PFSK-1 (cell line): Measurements from ENCODE around the gene PAF1.

Experiments used
- FOXP2 ChIP-seq: optimal IDR thresholded peaks from 2 replicates; pipeline ENCODE3; 2011; ENCODE audit warnings: borderline replicate concordance, control low read depth, inconsistent platforms; ENCODE audit not compliant: insufficient read depth; ENCODE audit errors: extremely low read length, extremely low read depth
- POLR2AphosphoS5 ChIP-seq: IDR thresholded peaks from 2 replicates; pipeline ENCODE4 v1.6.1; 2012; ENCODE audit warnings: low read depth, mild to moderate bottlenecking, control low read depth, low read length, moderate library complexity
- SIN3A ChIP-seq: IDR thresholded peaks from 2 replicates; pipeline ENCODE4 v1.6.1; 2012; ENCODE audit warnings: mild to moderate bottlenecking, low read length, moderate library complexity, borderline replicate concordance; ENCODE audit not compliant: insufficient read depth
- TAF1 ChIP-seq: IDR thresholded peaks from 2 replicates; pipeline ENCODE4 v1.6.1; 2012; ENCODE audit warnings: low read length, control low read depth, borderline replicate concordance; ENCODE audit not compliant: insufficient read depth
- TF ChIP-seq, protein P1 (sequence below), 2 experiments: IDR thresholded peaks; 2 replicates each; pipeline versions ENCODE4 v1.6.1 to v1.8.0; 2011 to 2012; ENCODE audit warnings: low read depth in 2 of 2, low read length in 2 of 2, control low read depth in 1 of 2, inconsistent platforms in 1 of 2, mild to moderate bottlenecking in 1 of 2, moderate library complexity in 1 of 2; ENCODE audit not compliant: insufficient read depth in 1 of 2

PAF1 gene

DNA sequence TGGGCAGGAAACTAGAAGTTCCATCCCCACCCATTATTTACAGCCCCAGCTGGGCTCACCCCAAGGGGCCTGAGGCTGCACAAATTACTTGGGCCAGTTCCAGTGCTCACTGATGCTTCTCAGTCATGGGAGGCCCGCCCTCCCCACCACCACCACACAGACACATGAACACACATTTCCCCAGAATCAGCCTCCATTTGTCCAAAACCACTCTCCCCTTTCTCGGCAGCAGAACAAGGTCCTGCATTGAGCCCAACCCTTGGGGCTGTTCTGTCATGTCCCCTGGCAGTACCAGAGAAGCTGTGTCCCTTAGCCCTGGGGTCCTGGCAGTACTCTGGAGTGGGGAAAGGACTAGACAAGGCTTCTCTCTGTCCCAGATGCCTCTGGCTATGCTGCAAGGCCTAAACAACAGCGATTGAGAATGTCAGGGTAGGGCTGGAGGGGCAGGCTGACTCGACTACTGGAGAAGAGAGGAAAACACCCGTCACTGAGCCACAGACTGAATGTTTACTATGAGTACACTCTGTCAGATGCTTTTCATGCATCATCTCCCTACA, 26.9 kb downstream of the PAF1 start:
- TF ChIP-seq POLR2AphosphoS5: no peak
- TF ChIP-seq, protein P1, sequence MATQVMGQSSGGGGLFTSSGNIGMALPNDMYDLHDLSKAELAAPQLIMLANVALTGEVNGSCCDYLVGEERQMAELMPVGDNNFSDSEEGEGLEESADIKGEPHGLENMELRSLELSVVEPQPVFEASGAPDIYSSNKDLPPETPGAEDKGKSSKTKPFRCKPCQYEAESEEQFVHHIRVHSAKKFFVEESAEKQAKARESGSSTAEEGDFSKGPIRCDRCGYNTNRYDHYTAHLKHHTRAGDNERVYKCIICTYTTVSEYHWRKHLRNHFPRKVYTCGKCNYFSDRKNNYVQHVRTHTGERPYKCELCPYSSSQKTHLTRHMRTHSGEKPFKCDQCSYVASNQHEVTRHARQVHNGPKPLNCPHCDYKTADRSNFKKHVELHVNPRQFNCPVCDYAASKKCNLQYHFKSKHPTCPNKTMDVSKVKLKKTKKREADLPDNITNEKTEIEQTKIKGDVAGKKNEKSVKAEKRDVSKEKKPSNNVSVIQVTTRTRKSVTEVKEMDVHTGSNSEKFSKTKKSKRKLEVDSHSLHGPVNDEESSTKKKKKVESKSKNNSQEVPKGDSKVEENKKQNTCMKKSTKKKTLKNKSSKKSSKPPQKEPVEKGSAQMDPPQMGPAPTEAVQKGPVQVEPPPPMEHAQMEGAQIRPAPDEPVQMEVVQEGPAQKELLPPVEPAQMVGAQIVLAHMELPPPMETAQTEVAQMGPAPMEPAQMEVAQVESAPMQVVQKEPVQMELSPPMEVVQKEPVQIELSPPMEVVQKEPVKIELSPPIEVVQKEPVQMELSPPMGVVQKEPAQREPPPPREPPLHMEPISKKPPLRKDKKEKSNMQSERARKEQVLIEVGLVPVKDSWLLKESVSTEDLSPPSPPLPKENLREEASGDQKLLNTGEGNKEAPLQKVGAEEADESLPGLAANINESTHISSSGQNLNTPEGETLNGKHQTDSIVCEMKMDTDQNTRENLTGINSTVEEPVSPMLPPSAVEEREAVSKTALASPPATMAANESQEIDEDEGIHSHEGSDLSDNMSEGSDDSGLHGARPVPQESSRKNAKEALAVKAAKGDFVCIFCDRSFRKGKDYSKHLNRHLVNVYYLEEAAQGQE (IDR thresholded peaks at IDR 0.05; ENCODE audit: insufficient read depth in 1 of 2, low read depth in 2 of 2, low read length in 2 of 2): no peak

DNA sequence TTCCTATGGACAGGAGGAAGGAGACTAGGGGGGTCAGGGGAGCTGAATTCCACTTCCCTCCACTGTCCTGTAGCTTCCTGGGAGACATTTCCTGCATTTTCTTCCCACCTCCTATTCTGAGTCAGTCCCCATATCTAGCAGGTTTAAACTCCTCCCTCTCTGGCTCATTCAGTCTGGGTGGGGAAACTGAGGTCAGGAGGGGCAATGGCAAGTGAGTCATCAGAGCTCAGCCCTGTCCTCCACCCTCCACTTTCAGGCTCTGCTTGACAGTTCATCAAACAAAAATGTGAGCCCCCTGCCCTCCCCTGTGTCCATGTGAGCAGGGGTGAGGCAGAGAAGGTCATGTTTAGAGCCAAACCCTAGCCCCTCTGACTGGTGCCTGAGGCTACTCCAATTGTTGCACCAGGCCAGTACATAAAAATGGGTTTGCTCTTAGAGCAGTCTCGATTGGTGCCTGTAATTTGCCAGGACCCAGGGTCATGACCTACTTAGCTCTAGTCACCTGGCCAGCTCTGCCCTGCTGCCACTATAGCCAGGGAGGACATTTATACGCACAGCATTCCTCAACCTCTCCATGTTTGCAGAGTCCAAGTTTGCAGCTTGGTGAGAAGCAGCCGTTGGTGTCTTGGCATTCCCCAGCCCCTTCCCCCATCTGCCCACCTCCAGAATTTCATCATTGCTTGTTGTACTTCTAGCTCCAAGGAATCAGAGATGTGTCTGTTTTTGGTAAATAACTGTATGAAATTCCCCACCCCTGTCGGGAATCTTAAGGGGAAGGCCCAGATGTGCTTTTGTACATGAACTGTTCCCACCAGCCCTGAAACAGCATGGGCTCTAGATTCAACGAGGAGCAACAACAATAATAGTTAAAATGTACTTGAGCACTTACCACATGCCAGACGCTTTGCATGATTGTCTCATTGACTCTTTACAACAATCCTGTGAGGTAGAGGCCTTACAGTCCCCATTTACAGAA, 27.9 kb downstream of the PAF1 start:
- TF ChIP-seq FOXP2 (no peak), TAF1 (no peak), SIN3A (no peak), POLR2AphosphoS5 (no peak)
- TF ChIP-seq, protein P1 (IDR thresholded peaks at IDR 0.05; ENCODE audit: insufficient read depth in 1 of 2, low read depth in 2 of 2, low read length in 2 of 2): no peak

DNA sequence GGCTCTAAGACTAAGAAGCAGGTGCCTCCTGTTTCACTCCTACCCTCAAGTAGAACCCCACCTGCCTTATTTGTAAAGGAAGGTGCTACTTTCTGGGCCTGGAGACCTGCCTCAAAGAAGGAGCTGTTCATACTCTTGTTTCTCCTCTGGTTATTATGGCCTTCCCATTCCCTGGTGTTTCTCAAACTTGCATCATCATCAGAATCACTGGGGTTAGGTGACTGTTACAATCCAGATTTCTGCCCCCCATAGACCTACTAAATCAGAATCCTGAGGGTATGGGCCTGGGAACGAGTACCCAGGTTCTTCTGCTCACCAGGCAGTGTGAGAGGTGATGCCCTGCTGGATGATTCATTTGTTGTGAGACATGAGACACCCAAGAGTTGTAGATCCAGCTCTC, 30.3 kb downstream of the PAF1 start:
- TF ChIP-seq SIN3A: no peak
- TF ChIP-seq, protein P1 (IDR thresholded peaks at IDR 0.05; ENCODE audit: insufficient read depth in 1 of 2, low read depth in 2 of 2, low read length in 2 of 2): no peak

DNA sequence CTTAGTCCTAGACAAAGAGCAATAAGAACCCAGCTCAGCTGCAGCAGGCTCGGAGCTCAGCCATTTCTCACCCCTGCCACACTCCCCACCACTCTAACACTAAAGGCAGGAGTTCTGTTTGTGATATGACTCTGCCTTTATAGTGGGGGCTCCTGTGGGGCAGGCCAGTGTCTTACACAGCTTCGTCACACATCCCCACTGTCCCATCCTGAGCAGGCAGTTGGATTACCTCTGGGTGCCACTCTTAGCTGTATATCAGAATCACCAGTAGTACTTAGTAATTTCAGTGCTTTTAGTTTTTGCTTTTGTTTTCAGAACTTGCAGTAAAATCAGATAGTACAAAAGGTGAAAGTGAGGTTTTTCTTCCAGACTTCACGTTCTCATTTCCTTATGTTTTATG, 31.9 kb downstream of the PAF1 start:
- TF ChIP-seq SIN3A (no peak), FOXP2 (no peak), POLR2AphosphoS5 (no peak), TAF1 (no peak)
- TF ChIP-seq, protein P1 (IDR thresholded peaks at IDR 0.05; ENCODE audit: insufficient read depth in 1 of 2, low read depth in 2 of 2, low read length in 2 of 2): no peak
